Endothelial cell of umbilical vein (primary cell): ENCODE data around the gene ANKS6. TPM values are rescaled to one million over a fixed set of nuclear protein-coding genes. Genes with fewer than 3 reads are reported as not detected.

Experiments used
- BruUV-seq: library from RNA; stranded (reverse); fragments of 400-500 nt; replicated peaks from 2 replicates; lab custom pipeline; 2021; lab: Mats Ljungman, UMichigan
- CTCF ChIA-PET: fragments of 300-600, 350-600 bp; sonication (Branson Sonifier 250); formaldehyde crosslinking; loops from one replicate; lab custom pipeline; 2021; ENCODE audit warnings: antibody characterized with exemption, inconsistent platforms; lab: Charles Lee
- POLR2A ChIA-PET: fragments of 300-600, 350-600 bp; sonication (Branson Sonifier 250); formaldehyde crosslinking; loops from one replicate; lab custom pipeline; 2021; ENCODE audit warnings: antibody characterized with exemption, inconsistent platforms; lab: Charles Lee
- DNase-seq: peaks from one replicate; pipeline ENCODE4 v3.0.0-alpha.2; 2011; ENCODE audit warnings: low read depth, low spot score
- FAIRE-seq: peaks from 2 replicates; lab custom pipeline; 2011; peaks lifted over from hg19 to GRCh38; lab: Jason Lieb, UNC
- H2AFZ ChIP-seq: 2 replicates; pipeline ENCODE4 v1.6.0; 2012; ENCODE audit warnings: low read depth, low read length, control low read depth, inconsistent platforms
- H3K27ac ChIP-seq: 2 replicates; pipeline ENCODE4 v1.5.1; 2011; ENCODE audit warnings: low read depth, mild to moderate bottlenecking, control low read depth, low read length, moderate library complexity; ENCODE audit not compliant: insufficient read depth
- H3K27me3 ChIP-seq, 2 experiments: 2 replicates each; pipeline versions ENCODE4 v1.6.0 to v1.6.1; 2011; ENCODE audit warnings: low read length in 2 of 2, mixed read lengths in 1 of 2; ENCODE audit not compliant: control insufficient read depth in 2 of 2, insufficient read depth in 2 of 2
- H3K36me3 ChIP-seq, 2 experiments: 2 replicates in 1 of 2; 3 replicates in 1 of 2; pipeline ENCODE4 v1.5.1; 2011; ENCODE audit warnings: low read length in 2 of 2, mild to moderate bottlenecking in 1 of 2, moderate library complexity in 1 of 2; ENCODE audit not compliant: control insufficient read depth in 2 of 2, insufficient read depth in 2 of 2; ENCODE audit errors: extremely low read depth in 1 of 2
- H3K4me1 ChIP-seq: 3 replicates; pipeline ENCODE4 v1.5.1; 2011; ENCODE audit warnings: mild to moderate bottlenecking, low read length; ENCODE audit not compliant: control insufficient read depth, insufficient read depth; ENCODE audit errors: extremely low read depth
- H3K4me2 ChIP-seq: 2 replicates; pipeline ENCODE4 v1.6.1; 2011; ENCODE audit warnings: low read length, control low read depth, mixed read lengths; ENCODE audit not compliant: insufficient read depth
- H3K4me3 ChIP-seq, 3 experiments: fragments of 200-600 bp in 1 of 3; sonication (generic), shearing (Covaris generic) in 1 of 3; replicated peaks in 1 of 3; 2 replicates each; pipeline ENCODE4 v1.5.1; 2011 to 2016; ENCODE audit warnings: control low read depth in 3 of 3, low read length in 3 of 3, mild to moderate bottlenecking in 2 of 3, inconsistent platforms in 1 of 3, low read depth in 1 of 3, moderate library complexity in 1 of 3; ENCODE audit not compliant: insufficient read depth in 1 of 3
- H3K79me2 ChIP-seq: 2 replicates; pipeline ENCODE4 v1.6.0; 2012; ENCODE audit warnings: low read length, inconsistent platforms; ENCODE audit not compliant: control insufficient read depth, insufficient read depth
- H3K9ac ChIP-seq: replicated peaks from 2 replicates; pipeline ENCODE3; 2011; ENCODE audit warnings: low read length, control low read depth; ENCODE audit not compliant: insufficient read depth; ENCODE audit errors: extremely low read depth
- H3K9me1 ChIP-seq: replicated peaks from 3 replicates; pipeline ENCODE4 v1.6.0; 2011; ENCODE audit warnings: mild to moderate bottlenecking, low read length; ENCODE audit not compliant: control insufficient read depth, insufficient read depth; ENCODE audit errors: extremely low read depth
- H3K9me3 ChIP-seq: replicated peaks from 2 replicates; pipeline ENCODE4 v1.5.1; 2012; ENCODE audit warnings: low read length, inconsistent platforms; ENCODE audit not compliant: control insufficient read depth, insufficient read depth
- H4K20me1 ChIP-seq: replicated peaks from 2 replicates; pipeline ENCODE3; 2011; ENCODE audit warnings: mild to moderate bottlenecking, low read length; ENCODE audit not compliant: control insufficient read depth, insufficient read depth; ENCODE audit errors: extremely low read depth
- CTCF ChIP-seq, 2 donors: IDR thresholded peaks; 1 replicate in 1 of 2; 2 replicates in 1 of 2; pipeline ENCODE4 v1.5.1; 2011; ENCODE audit warnings: low read length in 2 of 2, mild to moderate bottlenecking in 2 of 2, moderate library complexity in 2 of 2, control low read depth in 1 of 2, inconsistent platforms in 1 of 2, low read depth in 1 of 2; ENCODE audit not compliant: insufficient read depth in 1 of 2; ENCODE audit errors: extremely low read depth in 1 of 2
- EZH2 ChIP-seq: IDR thresholded peaks from 2 replicates; pipeline ENCODE4 v1.6.1; 2012; ENCODE audit warnings: borderline replicate concordance, low read depth, mild to moderate bottlenecking, moderate library complexity, low read length, inconsistent platforms; ENCODE audit not compliant: severe bottlenecking
- FOS ChIP-seq: IDR thresholded peaks from 2 replicates; pipeline ENCODE4 v1.6.1; 2011; ENCODE audit warnings: mild to moderate bottlenecking, low read length, moderate library complexity, borderline replicate concordance; ENCODE audit not compliant: insufficient read depth
- GATA2 ChIP-seq: IDR thresholded peaks from 2 replicates; pipeline ENCODE4 v1.7.0; 2011; ENCODE audit warnings: low read depth, mild to moderate bottlenecking, moderate library complexity, mixed read lengths, low read length; ENCODE audit not compliant: insufficient read length, insufficient read depth
- JUN ChIP-seq: IDR thresholded peaks from 2 replicates; pipeline ENCODE4 v1.6.1; 2011; ENCODE audit warnings: borderline replicate concordance, low read depth; ENCODE audit not compliant: insufficient read length, insufficient read depth
- MAX ChIP-seq: IDR thresholded peaks from 2 replicates; pipeline ENCODE4 v1.6.1; 2011; ENCODE audit not compliant: insufficient read depth, insufficient read length
- MYC ChIP-seq: IDR thresholded peaks from one replicate; pipeline ENCODE4 v1.6.1; 2011; ENCODE audit warnings: mild to moderate bottlenecking, low read depth, low read length
- POLR2A ChIP-seq: IDR thresholded peaks from 2 replicates; pipeline ENCODE4 v1.6.1; 2012; ENCODE audit warnings: low read depth, mild to moderate bottlenecking, control low read depth, low read length
- POLR2AphosphoS5 ChIP-seq: IDR thresholded peaks from 2 replicates; pipeline ENCODE4 v1.6.1; 2012; ENCODE audit warnings: low read depth, mild to moderate bottlenecking, control low read depth, low read length, moderate library complexity; ENCODE audit not compliant: insufficient read depth
- dilution Hi-C: fragments of 300-500 bp; cut with MboI; formaldehyde crosslinking; loops from one replicate; pipeline ENCODE4 v1.15.0; 2019; ENCODE audit warnings: low sequenced_read_pairs; ENCODE audit not compliant: extremely low pct_ligation_motif_present
- intact Hi-C: fragments of 100-400 bp; cut with micrococcal nuclease; formaldehyde crosslinking; loops from one replicate; pipeline ENCODE4 v1.10.0; 2022
- polyA plus RNA-seq, 4 experiments: library from polyadenylated mRNA; depleted of rRNA in 3 of 4; stranded (reverse) in 3 of 4; unstranded in 1 of 4; fragments of >200 nt; gene quantifications; 2 replicates each; pipeline versions ENCODE4 v1.2.1 to v1.2.3, GENCODE V29; 2011 to 2012; ENCODE audit warnings: missing spikeins in 1 of 4
- total RNA-seq: library from RNA; stranded (reverse); gene quantifications from 2 replicates; pipeline ENCODE4 v1.2.3, GENCODE V29; 2021

Gene ANKS6
- total and polyA plus RNA-seq, 2 donors (not counting 3 experiments of a cell fraction or from before 2014, with no cell fraction given), result 15.5 to 18.6 TPM

GRCh38 chr9:98727428-98727827 is 68.9 kb downstream of the ANKS6 start:
- Histone ChIP-seq H3K4me2 (no peak overlapping the region), H3K27ac (no peak overlapping the region), H3K9me3 (no peaks in the 10 kb centered on the region), H4K20me1 (no peaks in the 10 kb centered on the region), H3K36me3 (no peaks in the 10 kb centered on the region), H3K9ac (no peak overlapping the region), H3K27me3 (peaks cover 9 to 17% of the 10 kb centered on the region in 2 experiments), H3K9me1 (no peaks in the 10 kb centered on the region), H3K4me1 (no peaks in the 10 kb centered on the region), H3K79me2 (no peaks in the 10 kb centered on the region), H3K4me3 (no peak overlapping the region), H2AFZ (no peak overlapping the region)
- no peak for FAIRE-seq
- TF ChIP-seq EZH2, result no peak
- TF ChIP-seq JUN, result no peak
- no peak for TF ChIP-seq GATA2
- no peak for TF ChIP-seq POLR2A
- TF ChIP-seq MAX, result no peak
- TF ChIP-seq POLR2AphosphoS5, result no peak
- TF ChIP-seq FOS, result no peak
- TF ChIP-seq MYC, result no peak
- no peak for TF ChIP-seq CTCF (IDR thresholded peaks at IDR 0.05; ENCODE audit: extremely low read depth in 1 of 2, insufficient read depth in 1 of 2, low read depth in 1 of 2, low read length in 2 of 2)
- no TSS peak for BruUV-seq
- ChIA-PET CTCF (interaction anchor here (1.4 to 5.3 kb wide), 2 partner anchors 21 to 47 kb away, joined by 4 to 24 read pairs; no protein-coding TSS in a partner anchor), POLR2A (no interaction called here)
- dilution Hi-C loops (no loop called here), intact Hi-C loops (no loop called here)
- DNase-seq, result no peak
